HG03060 (cell line): ENCODE data around the gene RFTN1.

ENCODE experiments used
- ATAC-seq: cut with Tn5 transposase; IDR thresholded peaks from one replicate; pipeline ENCODE4 v1.9.1; 2021; ENCODE audit warnings: low read depth, moderate number of reproducible peaks; ENCODE audit not compliant: unreplicated experiment

Gene RFTN1

GRCh38 chr3:16529264-16529663, 15.8 kb upstream of the RFTN1 start:
- ATAC-seq: no peak

GRCh38 chr3:16528581-16528993, 15.1 kb upstream of the RFTN1 start:
- ATAC-seq: no peak

- no peak for ATAC-seq
Measured at GRCh38 chr3:16528106-16528505, 14.6 kb upstream of the RFTN1 start.

GRCh38 chr3:16524196-16524595, 10.7 kb upstream of the RFTN1 start:
- no peak for ATAC-seq

- no peak for ATAC-seq
Measured at GRCh38 chr3:16523778-16524177, 10.3 kb upstream of the RFTN1 start.

- ATAC-seq: no peak
Measured at GRCh38 chr3:16522834-16523233, 9.3 kb upstream of the RFTN1 start.

GRCh38 chr3:16520970-16521881, 7.7 kb upstream of the RFTN1 start:
- ATAC-seq: peak; percentile 45

GRCh38 chr3:16520241-16520969, 6.9 kb upstream of the RFTN1 start:
- ATAC-seq: no peak

GRCh38 chr3:16516695-16517481, 3.4 kb upstream of the RFTN1 start:
- no peak for ATAC-seq

- no peak for ATAC-seq
Measured at GRCh38 chr3:16515885-16516420, 2.5 kb upstream of the RFTN1 start.

- ATAC-seq: no peak
Measured at GRCh38 chr3:16514755-16515353, 1.4 kb upstream of the RFTN1 start.

- no peak for ATAC-seq
Measured at GRCh38 chr3:16514021-16514700, 662 bp upstream of the RFTN1 start.

GRCh38 chr3:16512435-16513140, 911 bp downstream of the RFTN1 start:
- ATAC-seq: peak; percentile 1

GRCh38 chr3:16511681-16512434, 1.6 kb downstream of the RFTN1 start:
- peak; percentile 33 for ATAC-seq

GRCh38 chr3:16510620-16511319, 2.7 kb downstream of the RFTN1 start:
- ATAC-seq: peak; percentile 16

GRCh38 chr3:16509721-16510619, 3.5 kb downstream of the RFTN1 start:
- peak; percentile 16 for ATAC-seq

- ATAC-seq: no peak
Measured at GRCh38 chr3:16508591-16508995, 4.9 kb downstream of the RFTN1 start.
